ENCODE measurements around the gene ABHD10. TPM values are rescaled to one million over a fixed set of nuclear protein-coding genes. Genes with fewer than 3 reads are reported as not detected.
"Not testable (repeated sequence)": the region's sequence is repeated elsewhere in the genome, so short reads cannot be mapped to it uniquely, and the experiment has no call there.

Gene ABHD10
- total RNA-seq, 1 donor from 2014 or later, result 29.3 TPM

DNA sequence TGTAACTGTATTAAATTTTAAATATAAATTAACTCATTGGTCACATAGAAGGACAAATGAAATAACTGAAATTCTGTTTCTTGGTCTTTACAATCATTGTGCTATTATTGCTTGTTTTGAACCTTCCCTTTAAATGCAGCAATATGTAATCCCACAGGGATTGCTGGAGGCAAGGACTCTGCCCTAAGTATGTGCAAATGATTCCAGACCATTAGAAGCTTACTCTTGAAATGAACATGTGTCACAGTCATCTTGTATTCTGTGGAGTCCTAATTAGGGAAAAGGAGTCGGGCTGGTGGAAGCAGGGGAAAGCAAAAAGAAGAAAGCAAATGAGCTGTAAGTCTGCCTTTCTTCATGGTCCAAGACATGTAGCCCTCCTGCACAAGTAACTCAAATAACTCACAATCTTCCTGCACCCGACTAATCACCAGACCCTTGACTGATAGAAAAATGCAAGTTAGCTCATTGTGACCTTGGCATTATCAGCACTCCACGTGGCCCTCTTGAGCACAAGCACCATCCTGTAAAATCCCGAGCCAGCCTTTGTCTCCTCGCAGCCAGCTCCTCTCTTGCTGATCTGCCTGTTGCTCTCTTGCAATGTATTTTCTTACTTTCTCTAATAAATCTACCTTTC is 53.4 kb downstream of the ABHD10 start:
- no peak overlapping the region for H3K4me3 ChIP-seq
- DNase-seq (no peak), ATAC-seq (peak in 1 of 2 donors; percentile 33)
- TF ChIP-seq, protein P1, sequence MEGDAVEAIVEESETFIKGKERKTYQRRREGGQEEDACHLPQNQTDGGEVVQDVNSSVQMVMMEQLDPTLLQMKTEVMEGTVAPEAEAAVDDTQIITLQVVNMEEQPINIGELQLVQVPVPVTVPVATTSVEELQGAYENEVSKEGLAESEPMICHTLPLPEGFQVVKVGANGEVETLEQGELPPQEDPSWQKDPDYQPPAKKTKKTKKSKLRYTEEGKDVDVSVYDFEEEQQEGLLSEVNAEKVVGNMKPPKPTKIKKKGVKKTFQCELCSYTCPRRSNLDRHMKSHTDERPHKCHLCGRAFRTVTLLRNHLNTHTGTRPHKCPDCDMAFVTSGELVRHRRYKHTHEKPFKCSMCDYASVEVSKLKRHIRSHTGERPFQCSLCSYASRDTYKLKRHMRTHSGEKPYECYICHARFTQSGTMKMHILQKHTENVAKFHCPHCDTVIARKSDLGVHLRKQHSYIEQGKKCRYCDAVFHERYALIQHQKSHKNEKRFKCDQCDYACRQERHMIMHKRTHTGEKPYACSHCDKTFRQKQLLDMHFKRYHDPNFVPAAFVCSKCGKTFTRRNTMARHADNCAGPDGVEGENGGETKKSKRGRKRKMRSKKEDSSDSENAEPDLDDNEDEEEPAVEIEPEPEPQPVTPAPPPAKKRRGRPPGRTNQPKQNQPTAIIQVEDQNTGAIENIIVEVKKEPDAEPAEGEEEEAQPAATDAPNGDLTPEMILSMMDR (IDR thresholded peaks at IDR 0.05), result no peak
- H3K4me1 ChIP-seq, result no peaks in the 10 kb centered on the region
- no peaks in the 10 kb centered on the region for H3K36me3 ChIP-seq
- intact Hi-C loops (cut with DNase I), result no loop called here
- H3K27ac ChIP-seq, result no peak overlapping the region
- no peaks in the 10 kb centered on the region for H3K27me3 ChIP-seq (ENCODE audit: low read depth)
- no peaks in the 10 kb centered on the region for H3K9me3 ChIP-seq

DNA sequence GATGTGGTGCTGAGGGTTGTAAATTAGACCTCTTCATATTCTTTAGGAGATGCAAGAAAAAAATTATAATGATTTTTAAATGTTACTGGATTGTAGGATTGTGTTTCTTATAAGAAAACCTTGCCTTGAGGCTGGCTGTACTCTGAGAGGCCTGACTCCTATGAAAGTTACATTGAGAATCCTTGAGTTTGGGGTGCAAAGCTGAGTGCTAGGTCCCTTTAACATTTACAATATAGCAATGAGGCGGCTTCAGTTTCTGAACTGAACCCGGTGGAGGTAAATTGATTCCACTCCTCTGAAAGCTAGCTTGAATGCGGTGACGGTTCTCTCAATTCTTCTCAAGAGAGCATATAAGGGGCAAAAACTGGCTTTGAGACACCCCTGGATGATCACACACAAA is 55.6 kb downstream of the ABHD10 start, which contains the start of gene TMPRSS7:
Gene TMPRSS7, plus strand, starts transcription at position 301 of the 400 bp plus-strand sequence. CDS start 110 bp downstream, outside the sequence.
- Histone ChIP-seq H3K4me1 (no peaks in the 10 kb centered on the region), H3K9me3 (no peaks in the 10 kb centered on the region), H3K27me3 (ENCODE audit: low read depth) (no peaks in the 10 kb centered on the region), H3K36me3 (no peaks in the 10 kb centered on the region), H3K27ac (no peak within 1 kb of the TSS), H3K4me3 (no peak within 1 kb of the TSS)
- no peak for ATAC-seq
- no peak for DNase-seq
- intact Hi-C loops (cut with DNase I), result no loop called here
- TF ChIP-seq, protein P1 (IDR thresholded peaks at IDR 0.05), result no peak

DNA sequence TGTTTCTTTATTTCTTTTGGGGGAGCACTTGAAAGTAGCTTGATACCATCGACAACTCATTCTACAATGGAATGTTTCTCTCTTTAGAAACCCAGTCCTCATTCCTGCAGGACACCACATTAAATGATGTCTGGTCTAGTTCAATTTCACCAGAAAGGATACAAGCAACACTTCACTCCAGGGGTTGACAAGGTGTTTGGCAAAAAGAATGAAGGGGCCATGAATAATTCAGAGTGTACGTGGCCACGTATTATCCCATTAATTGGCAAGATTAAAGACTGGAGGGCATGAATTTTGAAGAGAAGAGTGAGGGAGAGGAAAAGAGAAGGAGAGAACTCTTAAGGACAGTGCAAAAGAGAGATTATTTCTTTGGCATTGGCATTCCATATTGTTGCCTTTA is 56.4 kb downstream of the ABHD10 start:
- Histone ChIP-seq H3K4me3 (no peak overlapping the region), H3K27ac (no peak overlapping the region), H3K36me3 (no peaks in the 10 kb centered on the region), H3K4me1 (no peaks in the 10 kb centered on the region), H3K9me3 (no peaks in the 10 kb centered on the region), H3K27me3 (ENCODE audit: low read depth) (no peaks in the 10 kb centered on the region)
- intact Hi-C loops (cut with DNase I), result no loop called here
- DNase-seq, result no peak
- TF ChIP-seq, protein P1 (IDR thresholded peaks at IDR 0.05), result no peak
- ATAC-seq, result no peak

DNA sequence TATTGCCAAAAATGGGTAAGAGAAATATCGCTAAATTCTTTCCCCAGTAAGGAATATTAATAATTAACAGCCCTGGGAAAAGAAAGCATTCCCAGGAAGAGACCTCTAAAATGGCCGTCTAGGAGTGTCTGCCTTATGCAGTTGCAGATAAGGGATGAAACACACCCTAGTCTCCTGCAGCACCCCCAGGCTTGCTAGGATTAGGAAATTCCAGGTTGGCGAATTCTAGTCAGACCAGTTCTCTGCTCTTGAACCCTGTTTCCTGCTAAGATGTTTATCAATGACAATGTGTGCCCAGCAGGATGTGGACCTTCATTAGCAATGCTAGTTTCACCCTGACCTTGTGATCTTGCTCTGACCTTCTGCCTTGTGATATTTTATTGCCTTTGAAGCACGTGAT is 58.4 kb downstream of the ABHD10 start:
- intact Hi-C loops (cut with DNase I); H3K36me3 ChIP-seq; DNase-seq; H3K27ac ChIP-seq; ATAC-seq; H3K27me3 ChIP-seq (ENCODE audit: low read depth); H3K4me1 ChIP-seq; H3K4me3 ChIP-seq; H3K9me3 ChIP-seq: not testable (repeated sequence)

DNA sequence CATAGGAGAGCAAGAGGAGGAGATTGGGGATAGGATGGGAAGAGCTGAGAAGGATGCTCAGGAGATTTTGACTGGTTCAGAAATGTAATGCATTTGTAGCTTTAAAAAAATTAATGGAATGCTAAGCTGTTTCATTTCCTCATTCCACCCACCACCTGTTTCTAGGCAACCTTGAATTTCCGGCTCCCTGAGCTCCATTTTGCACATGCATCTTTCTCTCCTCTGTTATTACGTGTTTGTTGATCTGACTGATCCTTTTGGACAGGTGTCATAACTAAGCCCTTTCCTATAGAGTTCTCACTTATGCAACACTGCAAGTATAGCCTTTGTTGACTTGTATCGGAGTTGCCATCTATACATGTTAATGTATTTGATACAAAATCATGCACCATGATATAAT is 60.0 kb downstream of the ABHD10 start:
- Histone ChIP-seq H3K4me1 (peaks cover 7% of the 10 kb centered on the region), H3K4me3 (no peak overlapping the region), H3K9me3 (no peaks in the 10 kb centered on the region), H3K36me3 (no peaks in the 10 kb centered on the region), H3K27ac (no peak overlapping the region), H3K27me3 (ENCODE audit: low read depth) (no peaks in the 10 kb centered on the region)
- intact Hi-C loops (cut with DNase I), result no loop called here
- peak; percentile 15 to 25 for ATAC-seq
- TF ChIP-seq, protein P1 (IDR thresholded peaks at IDR 0.05), result no peak
- DNase-seq, result no peak

DNA sequence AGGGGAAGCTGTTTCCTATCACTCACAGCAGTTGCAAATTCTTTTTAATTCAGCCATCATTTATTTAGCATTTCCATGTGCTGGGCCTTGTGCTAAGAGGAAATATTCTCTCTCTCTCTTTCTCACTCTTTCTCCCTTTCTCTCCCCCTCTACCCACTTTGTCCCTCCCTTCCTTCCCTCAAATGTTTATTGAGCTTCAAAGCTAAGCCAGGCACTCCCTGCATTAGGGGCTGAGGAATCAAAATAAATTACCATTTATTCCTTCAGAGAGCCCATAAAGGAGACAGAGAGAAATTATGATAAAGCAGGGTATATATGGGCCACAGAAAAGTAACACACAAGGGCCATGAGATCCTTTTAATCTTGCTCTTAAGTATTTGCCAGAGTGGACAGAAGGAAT is 62.5 kb downstream of the ABHD10 start:
- H3K27ac ChIP-seq, result no peak overlapping the region
- H3K9me3 ChIP-seq, result no peaks in the 10 kb centered on the region
- H3K36me3 ChIP-seq, result no peaks in the 10 kb centered on the region
- peaks cover 8% of the 10 kb centered on the region for H3K4me1 ChIP-seq
- intact Hi-C loops (cut with DNase I), result no loop called here
- ATAC-seq (no peak), DNase-seq (no peak)
- no peak overlapping the region for H3K4me3 ChIP-seq
- TF ChIP-seq, protein P1 (IDR thresholded peaks at IDR 0.05), result no peak
- H3K27me3 ChIP-seq (ENCODE audit: low read depth), result no peaks in the 10 kb centered on the region

All from lower lobe of right lung (tissue), 2 donors.